Measurements from ENCODE around the gene GCLC. TPM values are rescaled to one million over a fixed set of nuclear protein-coding genes. Genes with fewer than 3 reads are reported as not detected.

The GCLC gene
- total and polyA plus RNA-seq, 9 of the 15 experiments (the other 6 are each of a cell fraction or from before 2014, with no cell fraction given): 3.9 to 20.0 (median 9.4) TPM

DNA sequence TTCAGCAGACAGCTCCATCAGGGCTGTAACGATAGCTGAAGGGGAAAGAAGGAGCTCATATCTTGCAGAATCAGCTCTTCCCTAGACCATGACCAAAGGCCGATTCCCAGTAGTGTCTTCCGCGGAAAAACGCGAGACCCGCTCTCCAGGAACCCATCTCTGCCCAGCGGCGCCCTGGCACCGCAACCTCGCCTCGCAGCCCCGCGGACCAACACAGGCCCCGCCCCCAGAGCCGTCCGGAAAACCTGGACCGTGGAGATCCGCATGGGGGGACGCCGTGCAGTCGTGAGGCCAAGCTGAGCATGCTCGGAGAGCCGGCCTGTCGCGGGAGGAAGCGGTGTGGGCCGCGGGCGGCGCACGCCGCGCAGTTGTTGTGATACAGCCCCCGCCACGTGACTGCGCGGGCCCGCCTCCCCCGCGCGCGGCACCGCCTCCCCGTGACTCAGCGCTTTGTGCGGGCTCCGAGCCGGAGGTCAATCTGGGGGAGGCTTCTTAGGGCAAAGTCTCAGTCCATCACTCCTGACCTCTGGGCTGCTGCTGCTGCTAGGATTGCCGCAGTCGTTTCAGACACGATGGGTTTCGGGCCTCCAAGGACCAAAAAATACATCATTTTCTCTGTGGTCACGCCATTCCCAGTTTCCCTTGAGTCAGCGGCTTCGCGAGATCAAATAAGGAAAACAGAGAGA lies 3.1 kb upstream of the GCLC start (continued):
- TF ChIP-seq ZNF280A (IDR thresholded peaks at IDR 0.05; ENCODE audit: low read depth, partially characterized antibody) (no peak), CREM (IDR thresholded peaks at IDR 0.05; ENCODE audit: low read depth) (peak; percentile 91), ZNF445 (CRISPR knock-in tag; IDR thresholded peaks at IDR 0.05; ENCODE audit: low read depth) (no peak), FOSL1 (tag; conservative IDR thresholded peaks at IDR 0.05) (peak; percentile 91), RFX1 (IDR thresholded peaks at IDR 0.05) (no peak), BMI1 (IDR thresholded peaks at IDR 0.05; ENCODE audit: low read length) (no peak), FUS (optimal IDR thresholded peaks at IDR 0.05; ENCODE audit: low read depth, low read length) (no peak), ZNF551 (CRISPR knock-in tag; IDR thresholded peaks at IDR 0.05) (no peak), ZNF212 (CRISPR knock-in tag; IDR thresholded peaks at IDR 0.05) (no peak), ZFP1 (CRISPR knock-in tag; IDR thresholded peaks at IDR 0.05) (no peak), RFX7 (CRISPR knock-in tag; IDR thresholded peaks at IDR 0.05) (no peak), PHF20 (IDR thresholded peaks at IDR 0.05; ENCODE audit: partially characterized antibody) (peak; percentile 43), MAFG (tag; conservative IDR thresholded peaks at IDR 0.05) (peak; percentile 98), ERF (CRISPR knock-in tag; IDR thresholded peaks at IDR 0.05) (0 out of 2 replicates have a peak, but pooled peaks have one; percentile 13), MED1 (CRISPR knock-in tag; IDR thresholded peaks at IDR 0.05; ENCODE audit: borderline replicate concordance) (no peak), FOXO4 (CRISPR knock-in tag; IDR thresholded peaks at IDR 0.05) (no peak), KDM2B (CRISPR knock-in tag; IDR thresholded peaks at IDR 0.05) (peak; percentile 10; the same call in 1 of the 2 replicates), HMG20B (CRISPR knock-in tag; IDR thresholded peaks at IDR 0.05) (no peak), MECOM (CRISPR knock-in tag; IDR thresholded peaks at IDR 0.05) (no peak), PRPF4 (IDR thresholded peaks at IDR 0.05; ENCODE audit: insufficient read depth, low read depth, low read length, poor library complexity, severe bottlenecking) (no peak), ZNF274 (IDR thresholded peaks at IDR 0.05; ENCODE audit: borderline replicate concordance, low read depth, low read length) (no peak), E2F6 (IDR thresholded peaks at IDR 0.05; ENCODE audit: borderline replicate concordance in 1 of 2, extremely low read depth in 1 of 2, insufficient read depth in 1 of 2, insufficient read length in 1 of 2, low read depth in 1 of 2, low read length in 1 of 2, poor library complexity in 1 of 2, severe bottlenecking in 1 of 2) (peak; percentile 83 to 89), SMARCA4 (IDR thresholded peaks at IDR 0.05) (peak; percentile 42; the same call in 1 of the 2 replicates), ETV1 (tag; conservative IDR thresholded peaks at IDR 0.05; ENCODE audit: low read depth) (no peak; the same call in none of the 2 replicates), HDAC6 (IDR thresholded peaks at IDR 0.05; ENCODE audit: low read depth, low read length) (no peak)
- TF ChIP-seq, protein P1, sequence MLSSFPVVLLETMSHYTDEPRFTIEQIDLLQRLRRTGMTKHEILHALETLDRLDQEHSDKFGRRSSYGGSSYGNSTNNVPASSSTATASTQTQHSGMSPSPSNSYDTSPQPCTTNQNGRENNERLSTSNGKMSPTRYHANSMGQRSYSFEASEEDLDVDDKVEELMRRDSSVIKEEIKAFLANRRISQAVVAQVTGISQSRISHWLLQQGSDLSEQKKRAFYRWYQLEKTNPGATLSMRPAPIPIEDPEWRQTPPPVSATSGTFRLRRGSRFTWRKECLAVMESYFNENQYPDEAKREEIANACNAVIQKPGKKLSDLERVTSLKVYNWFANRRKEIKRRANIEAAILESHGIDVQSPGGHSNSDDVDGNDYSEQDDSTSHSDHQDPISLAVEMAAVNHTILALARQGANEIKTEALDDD (IDR thresholded peaks at IDR 0.05): no peak

Data from K562 (cell line).